CD8-positive, alpha-beta memory T cell (primary cell): ENCODE results near the gene CCDC32. TPM values are rescaled to one million over a fixed set of nuclear protein-coding genes. Genes with fewer than 3 reads are reported as not detected.

Experiments used
- CTCF ChIA-PET: fragments of 350-600 bp; sonication (Branson Sonifier 250); formaldehyde crosslinking; loops from one replicate; lab custom pipeline; 2021; ENCODE audit warnings: antibody characterized with exemption; lab: Charles Lee
- POLR2A ChIA-PET: fragments of 350-600 bp; sonication (Branson Sonifier 250); formaldehyde crosslinking; loops from one replicate; lab custom pipeline; 2021; ENCODE audit warnings: antibody characterized with exemption; lab: Charles Lee
- DNase-seq, 5 donors: peaks; one replicate each; pipeline versions ENCODE4 v3.0.0 to v3.0.0-alpha.2; 2020 to 2022; ENCODE audit warnings: mixed read lengths in 1 of 5
- H3K27ac ChIP-seq: one replicate; pipeline ENCODE4 v1.7.0; 2013; ENCODE audit warnings: low read depth, mild to moderate bottlenecking, low read length, moderate library complexity
- H3K27me3 ChIP-seq: 2 replicates; pipeline ENCODE4 v1.7.0; 2013; ENCODE audit warnings: low read length, mild to moderate bottlenecking; ENCODE audit not compliant: insufficient read depth, poor library complexity, severe bottlenecking
- H3K36me3 ChIP-seq: 2 replicates; pipeline ENCODE4 v1.7.0; 2013; ENCODE audit warnings: mild to moderate bottlenecking, low read length, moderate library complexity; ENCODE audit not compliant: insufficient read depth
- H3K4me1 ChIP-seq: 2 replicates; pipeline ENCODE4 v1.7.0; 2013; ENCODE audit warnings: mild to moderate bottlenecking, low read length, moderate library complexity; ENCODE audit not compliant: insufficient read depth
- H3K4me3 ChIP-seq: 2 replicates; pipeline ENCODE4 v1.7.0; 2013; ENCODE audit warnings: mild to moderate bottlenecking, low read length
- H3K9me3 ChIP-seq: 2 replicates; pipeline ENCODE4 v1.7.0; 2013; ENCODE audit warnings: mild to moderate bottlenecking, low read length
- H3K27ac Mint-ChIP-seq, 8 donors: one replicate each; pipeline ENCODE4 v1.8.0; 2020 to 2021; ENCODE audit warnings: mixed read lengths in 8 of 8, mild to moderate bottlenecking in 6 of 8, inconsistent platforms in 3 of 8, moderate library complexity in 3 of 8
- H3K27me3 Mint-ChIP-seq, 2 donors: one replicate each; pipeline ENCODE4 v1.8.0; 2020 to 2021; ENCODE audit warnings: mixed read lengths in 2 of 2, mild to moderate bottlenecking in 1 of 2, moderate library complexity in 1 of 2
- H3K36me3 Mint-ChIP-seq, 3 donors: one replicate each; pipeline ENCODE4 v1.8.0; 2020 to 2021; ENCODE audit warnings: mixed read lengths in 3 of 3, inconsistent platforms in 1 of 3, mild to moderate bottlenecking in 1 of 3
- H3K4me1 Mint-ChIP-seq, 3 donors: one replicate each; pipeline ENCODE4 v1.8.0; 2020 to 2021; ENCODE audit warnings: mixed read lengths in 3 of 3, inconsistent platforms in 1 of 3, mild to moderate bottlenecking in 1 of 3
- H3K4me3 Mint-ChIP-seq, 7 donors: one replicate each; pipeline ENCODE4 v1.8.0; 2020 to 2021; ENCODE audit warnings: mixed read lengths in 7 of 7, mild to moderate bottlenecking in 6 of 7, moderate library complexity in 4 of 7, inconsistent platforms in 2 of 7
- H3K9me3 Mint-ChIP-seq, 5 donors: one replicate each; pipeline ENCODE4 v1.8.0; 2020 to 2022; ENCODE audit warnings: mixed read lengths in 5 of 5, mild to moderate bottlenecking in 3 of 5, moderate library complexity in 2 of 5, inconsistent platforms in 1 of 5
- polyA plus RNA-seq: library from polyadenylated mRNA; unstranded; fragments of 300-500 nt; fragmentation: Illumina TruSeq; gene quantifications from one replicate; pipeline ENCODE4 v1.2.3, GENCODE V29; 2021
- total RNA-seq, 2 experiments: library from RNA; stranded (reverse); gene quantifications; one replicate each; pipeline ENCODE4 v1.2.3, GENCODE V29; 2021

The CCDC32 gene
- total and polyA plus RNA-seq, 3 experiments from 2014 or later: 31.4 to 42.2 (median 34.9) TPM

GRCh38 chr15:40549894-40550293 is 14.9 kb downstream of the CCDC32 start:
- H3K9me3 ChIP-seq: no peaks in the 10 kb centered on the region
- H3K27ac ChIP-seq: no peak overlapping the region
- Mint-ChIP-seq H3K36me3 (peaks cover 7 to 69% (median 25%) of the 10 kb centered on the region in 3 donors), H3K27ac (no peak overlapping the region), H3K4me1 (peaks cover 0 to 4% (median 0%) of the 10 kb centered on the region in 3 donors), H3K9me3 (no peaks in the 10 kb centered on the region), H3K27me3 (no peaks in the 10 kb centered on the region), H3K4me3 (no peak overlapping the region)
- no peaks in the 10 kb centered on the region for H3K27me3 ChIP-seq
- H3K4me1 ChIP-seq: no peaks in the 10 kb centered on the region
- ChIA-PET POLR2A (no interaction called here), CTCF (no interaction called here)
- no peak overlapping the region for H3K4me3 ChIP-seq
- H3K36me3 ChIP-seq: peaks cover 22% of the 10 kb centered on the region
- no peak for DNase-seq

GRCh38 chr15:40548610-40549009 is 16.2 kb downstream of the CCDC32 start:
- no peaks in the 10 kb centered on the region for H3K4me1 ChIP-seq
- DNase-seq: no peak
- ChIA-PET CTCF (no interaction called here), POLR2A (no interaction called here)
- no peaks in the 10 kb centered on the region for H3K27me3 ChIP-seq
- H3K27ac ChIP-seq: no peak overlapping the region
- no peaks in the 10 kb centered on the region for H3K27me3 Mint-ChIP-seq
- no peaks in the 10 kb centered on the region for H3K9me3 ChIP-seq
- H3K36me3 Mint-ChIP-seq: peaks cover 7 to 58% (median 19%) of the 10 kb centered on the region in 3 donors
- H3K4me1 Mint-ChIP-seq: peaks cover 0 to 4% (median 0%) of the 10 kb centered on the region in 3 donors
- no peak overlapping the region for H3K27ac Mint-ChIP-seq
- no peaks in the 10 kb centered on the region for H3K9me3 Mint-ChIP-seq
- H3K36me3 ChIP-seq: peaks cover 17% of the 10 kb centered on the region
- H3K4me3 Mint-ChIP-seq: no peak overlapping the region
- H3K4me3 ChIP-seq: no peak overlapping the region

GRCh38 chr15:40545457-40545856 is 19.4 kb downstream of the CCDC32 start:
- Mint-ChIP-seq H3K27ac (no peak overlapping the region), H3K9me3 (no peaks in the 10 kb centered on the region), H3K4me1 (no peaks in the 10 kb centered on the region), H3K36me3 (peaks cover 7 to 45% (median 16%) of the 10 kb centered on the region in 3 donors), H3K4me3 (no peak overlapping the region), H3K27me3 (no peaks in the 10 kb centered on the region)
- H3K4me3 ChIP-seq: no peak overlapping the region
- DNase-seq: no peak
- POLR2A ChIA-PET: no interaction called here
- H3K27me3 ChIP-seq: no peaks in the 10 kb centered on the region
- H3K9me3 ChIP-seq: no peaks in the 10 kb centered on the region
- H3K27ac ChIP-seq: no peak overlapping the region
- no peaks in the 10 kb centered on the region for H3K4me1 ChIP-seq
- H3K36me3 ChIP-seq: peaks cover 5% of the 10 kb centered on the region
- CTCF ChIA-PET: no interaction called here

GRCh38 chr15:40543631-40544294 is 21.1 kb downstream of the CCDC32 start:
- no peaks in the 10 kb centered on the region for H3K9me3 Mint-ChIP-seq
- Histone ChIP-seq H3K9me3 (no peaks in the 10 kb centered on the region), H3K27me3 (no peaks in the 10 kb centered on the region), H3K4me3 (no peak overlapping the region), H3K36me3 (no peaks in the 10 kb centered on the region), H3K4me1 (no peaks in the 10 kb centered on the region), H3K27ac (no peak overlapping the region)
- no peaks in the 10 kb centered on the region for H3K4me1 Mint-ChIP-seq
- H3K27me3 Mint-ChIP-seq: no peaks in the 10 kb centered on the region
- no peak for DNase-seq
- H3K4me3 Mint-ChIP-seq: no peak overlapping the region
- H3K36me3 Mint-ChIP-seq: peaks cover 3 to 38% (median 17%) of the 10 kb centered on the region in 3 donors
- peak overlapping the region in 3 of 8 donors; percentile 21 to 75 (median 42) for H3K27ac Mint-ChIP-seq
- ChIA-PET POLR2A (no interaction called here), CTCF (no interaction called here)

- DNase-seq: no peak
- H3K36me3 ChIP-seq: no peaks in the 10 kb centered on the region
- Mint-ChIP-seq H3K4me3 (no peak overlapping the region), H3K27me3 (no peaks in the 10 kb centered on the region), H3K9me3 (no peaks in the 10 kb centered on the region), H3K36me3 (peaks cover 0 to 35% (median 12%) of the 10 kb centered on the region in 3 donors), H3K27ac (no peak overlapping the region), H3K4me1 (no peaks in the 10 kb centered on the region)
- ChIA-PET POLR2A (no interaction called here), CTCF (no interaction called here)
- H3K9me3 ChIP-seq: no peaks in the 10 kb centered on the region
- no peak overlapping the region for H3K27ac ChIP-seq
- no peaks in the 10 kb centered on the region for H3K4me1 ChIP-seq
- no peaks in the 10 kb centered on the region for H3K27me3 ChIP-seq
- no peak overlapping the region for H3K4me3 ChIP-seq
These were observed 21.8 kb downstream of the CCDC32 start for GRCh38 chr15:40543082-40543481.

- no peaks in the 10 kb centered on the region for H3K4me1 Mint-ChIP-seq
- no peak for DNase-seq
- H3K27me3 Mint-ChIP-seq: no peaks in the 10 kb centered on the region
- no peaks in the 10 kb centered on the region for H3K9me3 ChIP-seq
- POLR2A ChIA-PET: interaction anchor here (0.6 kb wide), 1 partner anchor 91 kb away, joined by 3 read pairs; no protein-coding TSS in a partner anchor
- H3K4me1 ChIP-seq: no peaks in the 10 kb centered on the region
- no peaks in the 10 kb centered on the region for H3K36me3 ChIP-seq
- no peaks in the 10 kb centered on the region for H3K27me3 ChIP-seq
- H3K9me3 Mint-ChIP-seq: no peaks in the 10 kb centered on the region
- no peak overlapping the region for H3K27ac ChIP-seq
- CTCF ChIA-PET: no interaction called here
- H3K36me3 Mint-ChIP-seq: peaks cover 0 to 36% (median 11%) of the 10 kb centered on the region in 3 donors
- no peak overlapping the region for H3K4me3 ChIP-seq
- no peak overlapping the region for H3K27ac Mint-ChIP-seq
- H3K4me3 Mint-ChIP-seq: no peak overlapping the region
These were observed 25.9 kb downstream of the CCDC32 start for GRCh38 chr15:40538976-40539375.

- H3K4me1 Mint-ChIP-seq: no peaks in the 10 kb centered on the region
- CTCF ChIA-PET: interaction anchor here (1.0 kb wide), 1 partner anchor 17 kb away, joined by 3 read pairs; no protein-coding TSS in a partner anchor
- no peak overlapping the region for H3K27ac ChIP-seq
- no peaks in the 10 kb centered on the region for H3K4me1 ChIP-seq
- H3K36me3 ChIP-seq: no peaks in the 10 kb centered on the region
- H3K4me3 Mint-ChIP-seq: no peak overlapping the region
- H3K4me3 ChIP-seq: no peak overlapping the region
- H3K9me3 ChIP-seq: no peaks in the 10 kb centered on the region
- DNase-seq: no peak
- H3K36me3 Mint-ChIP-seq: peaks cover 0 to 32% (median 11%) of the 10 kb centered on the region in 3 donors
- H3K9me3 Mint-ChIP-seq: no peaks in the 10 kb centered on the region
- H3K27ac Mint-ChIP-seq: peak overlapping the region in 1 of 8 donors; percentile 63
- POLR2A ChIA-PET: no interaction called here
- H3K27me3 ChIP-seq: no peaks in the 10 kb centered on the region
- H3K27me3 Mint-ChIP-seq: no peaks in the 10 kb centered on the region
These were observed 28.3 kb downstream of the CCDC32 start for GRCh38 chr15:40536501-40536900.

GRCh38 chr15:40534371-40534770 is 30.5 kb downstream of the CCDC32 start:
- H3K4me1 Mint-ChIP-seq: no peaks in the 10 kb centered on the region
- no peak overlapping the region for H3K4me3 Mint-ChIP-seq
- peak overlapping the region in 1 of 8 donors; percentile 90 for H3K27ac Mint-ChIP-seq
- no peaks in the 10 kb centered on the region for H3K4me1 ChIP-seq
- DNase-seq: no peak
- CTCF ChIA-PET: no interaction called here
- no peaks in the 10 kb centered on the region for H3K27me3 ChIP-seq
- POLR2A ChIA-PET: no interaction called here
- H3K9me3 ChIP-seq: no peaks in the 10 kb centered on the region
- H3K9me3 Mint-ChIP-seq: no peaks in the 10 kb centered on the region
- peaks cover 0 to 25% (median 7%) of the 10 kb centered on the region in 3 donors for H3K36me3 Mint-ChIP-seq
- H3K27ac ChIP-seq: no peak overlapping the region
- H3K27me3 Mint-ChIP-seq: no peaks in the 10 kb centered on the region
- no peak overlapping the region for H3K4me3 ChIP-seq
- H3K36me3 ChIP-seq: no peaks in the 10 kb centered on the region
